Measurements from ENCODE around the gene CA6.
"Not testable (repeated sequence)": the region's sequence is repeated elsewhere in the genome, so short reads cannot be mapped to it uniquely, and the experiment has no call there.

The CA6 gene

DNA sequence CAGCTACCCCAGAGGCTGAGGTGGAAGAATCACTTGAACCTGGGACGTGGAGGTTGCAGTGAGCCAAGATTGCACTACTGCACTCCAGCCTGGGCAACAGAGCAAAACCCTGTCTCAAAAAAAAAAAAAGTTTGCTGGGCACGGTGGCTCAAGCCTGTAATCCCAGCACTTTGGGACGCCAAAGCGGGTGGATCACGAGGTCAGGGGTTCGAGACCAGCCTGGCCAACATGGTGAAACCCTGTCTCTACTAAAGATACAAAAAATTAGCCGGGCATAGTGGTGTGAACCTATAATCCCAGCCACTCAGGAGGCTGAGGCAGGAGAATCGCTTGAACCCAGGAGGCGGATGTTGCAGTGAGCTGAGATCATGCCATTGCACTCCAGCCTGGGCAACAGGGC lies 23.2 kb downstream of the CA6 start:
- DNase-seq (ENCODE audit: insufficient read length, low spot score); FAIRE-seq: not testable (repeated sequence)

DNA sequence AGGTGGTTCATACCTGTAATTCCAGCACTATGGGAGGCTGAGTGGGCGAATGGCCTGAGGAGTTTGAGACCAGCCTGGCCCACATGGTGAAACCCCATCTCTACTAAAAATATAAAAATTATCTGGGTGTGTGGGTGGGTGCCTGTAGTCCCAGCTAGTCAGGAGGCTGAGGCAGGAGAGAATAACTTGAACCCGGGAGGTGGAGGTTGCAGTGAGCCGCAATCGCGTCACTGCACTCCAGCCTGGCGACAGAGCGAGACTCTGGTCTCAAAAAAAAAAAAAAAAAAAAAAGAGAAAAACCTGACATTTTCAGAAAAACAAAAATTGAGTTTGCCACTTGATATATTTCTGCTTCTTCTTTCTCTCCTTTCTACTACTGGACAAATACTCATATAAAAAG lies 24.3 kb downstream of the CA6 start:
- FAIRE-seq = no peak
- DNase-seq (ENCODE audit: insufficient read length, low spot score) = no peak

DNA sequence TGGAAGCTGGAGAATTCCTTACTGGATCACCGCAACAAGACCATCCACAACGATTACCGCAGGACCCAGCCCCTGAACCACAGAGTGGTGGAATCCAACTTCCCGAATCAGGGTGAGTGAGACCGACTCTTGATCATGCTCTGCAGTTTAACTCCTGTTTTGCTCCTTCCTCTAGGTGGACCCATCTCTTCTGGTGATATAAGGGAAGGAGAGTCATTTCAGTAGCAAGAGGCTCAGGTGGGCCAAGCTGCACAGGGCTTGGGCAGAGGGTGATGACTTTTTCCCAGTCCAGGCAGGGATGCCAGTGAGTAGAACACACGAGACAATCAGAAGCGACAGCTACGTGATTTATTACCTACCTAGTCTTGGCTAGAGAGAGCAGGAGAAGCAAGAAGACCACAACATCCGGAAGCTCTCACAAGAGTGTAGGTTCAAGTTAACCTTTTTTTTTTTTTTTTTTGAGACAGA lies 25.2 kb downstream of the CA6 start:
- no peak for DNase-seq (ENCODE audit: insufficient read length, low spot score)
- FAIRE-seq = no peak

DNA sequence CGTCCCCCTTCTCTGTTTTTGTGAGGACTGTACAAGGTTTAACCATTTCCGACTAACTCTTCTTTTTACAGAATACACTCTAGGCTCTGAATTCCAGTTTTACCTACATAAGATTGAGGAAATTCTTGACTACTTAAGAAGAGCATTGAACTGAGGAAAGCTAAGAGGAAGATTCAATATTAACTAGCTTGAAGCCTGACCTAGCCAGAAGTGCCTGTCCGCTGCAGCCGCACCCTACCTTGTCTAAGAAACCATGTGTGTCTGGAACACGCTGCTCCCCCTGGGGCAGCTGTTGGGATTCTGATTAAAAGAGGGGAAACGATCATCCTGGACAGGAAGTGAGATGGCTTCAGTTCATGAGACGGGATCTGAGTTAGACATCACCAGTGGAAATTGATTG lies 28.9 kb downstream of the CA6 start:
- no peak for FAIRE-seq
- no peak for DNase-seq (ENCODE audit: insufficient read length, low spot score)

DNA sequence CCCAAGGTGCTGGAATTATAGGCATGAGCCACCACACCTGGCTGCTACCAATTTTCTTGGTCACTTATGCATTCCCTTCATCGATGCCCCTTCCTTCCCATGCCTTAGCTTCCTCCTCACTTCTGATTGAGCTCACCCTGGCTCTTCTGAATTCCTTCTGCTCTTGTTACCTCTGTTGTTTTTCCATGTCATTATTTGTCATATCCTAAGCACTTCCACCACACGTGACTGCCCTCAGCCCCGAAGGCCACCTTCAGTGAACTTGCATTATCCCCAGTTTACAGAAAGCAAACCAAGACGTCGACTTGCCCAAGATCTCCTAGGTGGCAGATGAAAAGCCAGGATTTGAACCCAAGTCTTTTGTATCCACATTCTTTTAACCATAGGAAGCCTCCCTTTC lies 30.7 kb downstream of the CA6 start:
- FAIRE-seq (no peak), DNase-seq (ENCODE audit: insufficient read length, low spot score) (no peak)

DNA sequence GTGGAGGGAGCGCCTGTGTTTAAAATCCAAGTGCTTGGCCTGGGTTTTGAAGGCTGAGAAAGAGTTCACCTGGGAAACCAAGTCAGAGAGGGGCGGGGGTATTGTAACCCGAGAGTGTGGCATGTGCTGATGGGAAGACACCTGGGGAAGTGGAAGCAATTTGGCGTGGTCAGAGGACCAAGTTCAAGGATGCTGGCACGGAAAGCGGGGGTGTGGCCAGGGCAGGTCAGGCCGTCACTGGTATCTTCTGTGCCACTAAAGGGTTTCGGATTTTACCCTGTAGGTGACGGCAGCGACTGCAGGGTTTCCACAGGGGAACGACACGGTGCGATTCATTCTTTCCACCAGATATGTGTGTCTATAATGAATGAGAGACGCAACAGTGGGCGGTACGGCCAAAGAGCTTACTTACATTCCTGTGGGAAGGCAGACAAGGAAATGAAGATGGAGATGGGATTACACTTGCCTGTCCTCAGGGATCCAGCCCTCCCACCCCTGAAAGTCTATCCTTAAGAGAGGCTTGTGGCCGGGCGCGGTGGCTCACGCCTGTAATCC lies 31.3 kb downstream of the CA6 start:
- DNase-seq (ENCODE audit: insufficient read length, low spot score) = no peak
- FAIRE-seq = no peak

DNA sequence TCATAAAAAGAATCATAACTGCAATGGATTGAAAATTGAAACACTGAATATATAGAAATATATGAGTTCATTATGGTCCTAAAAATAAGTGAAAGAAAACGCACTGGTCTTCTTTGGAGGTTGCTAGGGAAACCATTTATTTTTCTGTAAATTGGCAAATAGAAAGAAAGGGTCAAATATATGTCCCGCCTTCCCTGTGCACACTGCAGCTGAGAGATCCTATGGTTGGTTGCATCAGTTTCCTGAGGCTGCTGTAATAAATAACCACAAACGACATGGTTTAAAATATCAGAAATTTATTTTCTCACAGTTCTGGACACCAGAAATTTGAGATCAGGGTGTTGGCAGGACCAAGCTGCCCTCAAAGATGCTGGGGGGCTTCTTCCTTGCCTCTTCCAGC lies 35.0 kb downstream of the CA6 start:
- no peak for FAIRE-seq
- no peak for DNase-seq (ENCODE audit: insufficient read length, low spot score)

DNA sequence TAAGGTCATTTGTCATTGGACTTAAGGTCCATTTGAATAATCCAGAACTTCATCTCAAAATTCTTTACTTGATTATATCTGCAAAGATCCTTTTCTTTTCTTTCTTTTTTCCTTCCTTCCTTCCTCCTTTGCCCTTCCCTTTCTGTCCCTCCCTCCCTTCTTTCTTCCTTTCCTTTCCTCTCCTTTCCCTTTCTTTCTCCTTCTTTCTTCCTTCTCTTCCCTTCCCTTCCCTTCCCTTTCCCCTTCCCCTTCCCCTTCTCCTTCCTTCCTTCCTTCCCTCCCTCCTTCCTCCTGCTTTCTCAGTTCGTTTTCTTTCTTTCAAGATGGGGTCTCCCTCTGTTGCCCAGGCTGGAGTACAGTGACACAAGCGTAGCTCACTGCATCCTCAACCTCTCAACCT lies 35.5 kb downstream of the CA6 start:
- no peak for DNase-seq (ENCODE audit: insufficient read length, low spot score)

DNA sequence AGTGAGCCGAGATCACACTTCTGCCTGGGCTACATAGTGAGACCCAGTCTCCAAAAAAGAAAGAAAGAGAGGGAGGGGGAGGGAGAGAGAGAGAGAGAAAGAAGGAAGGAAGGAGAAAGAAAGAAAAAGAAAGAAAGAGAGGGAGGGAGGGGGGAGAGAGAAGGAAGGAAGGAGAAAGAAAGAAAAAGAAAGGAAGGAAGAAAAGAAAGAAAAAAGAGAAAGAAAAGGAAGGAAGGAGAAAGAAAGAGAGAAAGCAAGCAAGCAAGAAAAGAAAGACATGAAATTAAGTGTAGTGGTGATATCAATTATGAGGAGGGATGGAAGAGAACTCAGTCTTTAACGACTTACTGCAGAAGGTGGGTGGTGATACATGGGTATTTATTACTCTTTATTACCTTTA lies 38.5 kb downstream of the CA6 start:
- DNase-seq (ENCODE audit: insufficient read length, low spot score) (no peak), FAIRE-seq (no peak)

More for the DNA sequence above, 35.5 kb downstream of the CA6 start:
- FAIRE-seq = no peak

DNA sequence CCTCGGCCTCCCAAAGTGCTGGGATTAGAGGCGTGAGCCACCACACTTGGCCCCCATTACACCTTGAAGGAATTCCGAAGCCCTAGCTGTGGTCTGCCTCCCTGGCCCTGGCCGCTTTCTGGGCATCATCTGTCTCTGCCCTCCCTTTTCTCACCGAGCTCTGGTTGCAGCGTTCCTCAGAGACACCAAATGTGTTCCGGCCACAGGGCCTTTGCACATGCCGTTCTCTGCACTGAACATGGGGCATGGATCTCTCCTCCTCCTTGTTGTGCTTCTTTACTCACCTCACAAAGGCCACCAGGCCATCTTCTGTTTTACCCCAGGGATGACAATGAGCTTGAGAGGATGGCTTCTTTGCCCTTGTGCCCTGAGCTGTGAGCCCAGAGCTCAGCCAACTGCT lies 39.3 kb downstream of the CA6 start:
- DNase-seq (ENCODE audit: insufficient read length, low spot score) = no peak
- FAIRE-seq = no peak

DNA sequence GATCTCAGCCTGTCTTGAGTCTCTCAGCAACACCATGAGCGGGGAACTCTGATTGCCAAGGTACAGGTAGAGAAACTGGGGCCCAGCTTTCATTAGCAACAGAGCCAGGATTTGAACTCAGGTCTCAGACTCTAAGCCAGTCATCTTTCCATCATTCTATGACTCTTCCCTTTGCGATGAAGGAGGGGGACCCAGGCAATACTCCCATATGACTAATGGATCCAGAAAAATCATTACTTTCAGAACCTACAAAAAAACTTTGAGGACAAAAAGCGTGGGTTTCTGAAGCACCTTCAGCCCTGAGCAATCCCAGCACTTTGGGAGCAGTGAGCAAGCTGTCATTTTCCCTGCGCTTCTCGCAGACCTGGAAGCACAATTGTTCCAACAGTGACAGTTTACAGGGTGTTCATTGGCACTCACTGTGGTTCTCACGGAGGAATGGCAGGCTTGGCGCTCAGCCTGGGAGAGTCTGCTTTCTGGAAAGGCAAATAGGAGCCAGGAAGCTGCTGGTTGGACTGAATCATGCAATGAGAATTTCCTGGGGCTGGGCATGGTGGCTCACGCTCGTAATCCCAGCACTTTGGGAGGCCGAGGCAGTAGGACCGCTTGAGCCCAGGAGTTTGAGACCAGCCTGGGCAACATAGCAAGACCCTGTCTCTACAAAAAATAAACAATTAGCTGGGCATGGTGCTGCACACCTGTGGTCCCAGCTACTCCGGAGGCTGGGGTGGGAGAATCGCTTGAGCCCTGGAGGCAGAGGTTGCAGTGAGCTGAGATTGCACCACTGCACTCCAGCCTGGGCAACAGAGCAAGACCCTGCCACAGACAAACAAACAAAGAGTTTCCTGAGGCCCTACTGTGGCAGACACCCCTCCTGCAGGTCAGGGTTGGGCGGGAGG lies 40.5 kb downstream of the CA6 start:
- DNase-seq (ENCODE audit: insufficient read length, low spot score) = peak; percentile 72
- FAIRE-seq = no peak

DNA sequence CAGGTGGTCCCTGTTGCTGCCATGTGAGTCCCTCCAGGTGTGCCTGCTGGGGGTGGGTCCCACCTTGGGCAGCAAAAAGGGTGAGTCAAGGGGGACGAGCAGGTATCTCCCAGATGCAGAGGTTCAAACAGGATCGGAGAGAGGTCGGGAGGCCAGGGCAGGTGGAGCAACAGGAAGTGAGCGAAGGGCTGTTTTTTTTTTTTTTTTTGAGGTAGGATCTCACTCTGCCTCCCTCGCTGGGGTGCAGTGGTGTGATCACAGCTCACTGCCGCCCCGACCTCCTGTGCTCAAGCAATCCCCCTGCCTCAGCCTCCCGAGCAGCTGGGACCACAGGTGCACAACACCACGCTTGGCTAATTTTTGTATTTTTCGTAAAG lies 41.1 kb downstream of the CA6 start:
- FAIRE-seq = no peak
- DNase-seq (ENCODE audit: insufficient read length, low spot score) = no peak

DNA sequence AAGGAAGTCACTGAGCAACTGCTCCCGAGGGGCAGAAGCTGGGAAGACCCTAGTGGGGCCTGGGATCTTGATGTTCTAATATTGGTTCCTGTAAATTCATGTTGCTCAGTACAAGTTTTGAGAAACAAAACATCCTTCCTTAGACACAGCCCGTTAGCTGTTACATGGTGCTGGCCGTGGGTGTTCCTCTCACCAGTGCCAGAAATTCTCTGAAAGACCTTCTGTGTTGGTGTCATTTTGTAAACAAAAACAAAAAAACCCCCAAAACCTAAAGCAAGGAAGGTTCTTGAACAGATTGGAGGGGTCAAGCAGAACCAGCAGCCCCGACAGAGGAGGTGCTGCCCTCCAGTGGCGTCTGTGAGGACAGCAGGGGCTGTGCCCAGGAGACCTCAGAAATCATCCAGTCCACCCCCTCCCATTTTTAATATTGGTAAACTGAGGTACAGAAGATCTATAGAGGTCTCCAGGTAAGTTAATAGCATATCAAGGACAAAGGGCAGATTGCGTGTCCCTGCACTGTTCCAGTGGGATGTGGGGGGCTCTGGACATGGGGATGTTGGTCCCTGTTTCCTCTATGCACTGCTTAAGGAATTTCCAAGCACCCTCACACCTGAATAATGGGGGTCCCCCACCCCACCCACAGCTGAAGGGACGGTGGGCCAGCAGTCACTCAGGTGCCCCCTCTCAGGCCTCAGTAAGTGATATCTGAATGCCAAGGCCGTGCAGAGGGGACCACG lies 42.4 kb downstream of the CA6 start:
- DNase-seq (ENCODE audit: insufficient read length, low spot score) (peak; percentile 60), FAIRE-seq (peak; percentile 13)

DNA sequence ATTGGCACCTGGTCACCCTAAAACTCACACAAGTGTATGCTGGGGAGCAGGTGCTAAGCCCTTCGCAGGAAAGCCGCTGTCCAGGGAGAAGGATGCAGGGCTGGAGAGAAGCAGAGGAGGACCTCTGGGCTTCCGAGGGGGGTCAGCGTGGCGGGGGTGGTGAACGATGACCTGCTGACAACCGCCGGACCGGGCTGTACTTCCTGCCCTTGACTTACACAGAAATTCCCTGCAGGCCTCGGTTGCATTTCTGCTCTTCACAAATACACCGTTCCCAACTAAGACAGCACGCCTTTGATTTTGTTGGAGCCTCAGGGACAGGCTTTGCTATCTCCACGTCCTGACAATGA lies 42.9 kb downstream of the CA6 start:
- FAIRE-seq (no peak), DNase-seq (ENCODE audit: insufficient read length, low spot score) (no peak)

DNA sequence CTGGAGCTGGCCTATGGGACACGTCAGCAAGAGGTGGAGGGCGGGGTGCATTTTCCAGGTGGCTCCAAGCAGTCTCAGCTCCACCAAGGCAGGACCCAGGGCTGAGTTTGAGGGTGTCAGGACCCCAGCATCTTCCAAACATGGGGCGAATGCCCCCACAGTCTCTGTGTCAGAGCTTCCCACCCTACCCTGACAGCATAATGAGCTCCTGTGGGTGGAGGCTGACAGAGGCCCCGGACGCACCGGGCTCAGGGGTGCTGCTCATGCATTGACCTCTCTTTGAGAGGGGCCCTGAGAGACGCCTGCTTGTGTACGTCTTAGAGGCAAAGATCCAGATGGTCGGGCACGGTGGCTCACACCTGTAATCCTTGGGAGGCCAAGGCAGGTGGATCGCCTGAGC lies 43.4 kb downstream of the CA6 start:
- DNase-seq (ENCODE audit: insufficient read length, low spot score) (no peak), FAIRE-seq (no peak)

DNA sequence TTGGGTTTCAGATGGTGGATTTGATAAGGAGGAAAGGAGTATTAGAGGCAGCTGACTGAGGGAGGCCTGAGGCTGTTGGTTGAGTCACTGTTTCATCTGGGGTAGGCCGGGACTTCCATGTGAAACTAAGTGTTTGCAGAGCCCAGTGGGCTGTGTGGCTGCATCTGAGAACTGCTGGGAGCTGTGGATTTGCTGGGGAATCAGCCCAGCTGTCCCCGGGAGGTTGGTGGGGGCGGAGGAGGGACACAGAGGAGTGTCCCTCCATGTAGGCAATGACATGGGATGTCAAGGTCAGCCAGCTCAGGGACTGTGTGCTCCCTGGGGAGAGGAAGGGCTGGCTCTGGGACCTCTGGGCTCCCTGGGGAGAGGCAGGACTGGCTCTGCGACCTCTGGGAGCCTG lies 44.2 kb downstream of the CA6 start:
- no peak for FAIRE-seq
- no peak for DNase-seq (ENCODE audit: insufficient read length, low spot score)

DNA sequence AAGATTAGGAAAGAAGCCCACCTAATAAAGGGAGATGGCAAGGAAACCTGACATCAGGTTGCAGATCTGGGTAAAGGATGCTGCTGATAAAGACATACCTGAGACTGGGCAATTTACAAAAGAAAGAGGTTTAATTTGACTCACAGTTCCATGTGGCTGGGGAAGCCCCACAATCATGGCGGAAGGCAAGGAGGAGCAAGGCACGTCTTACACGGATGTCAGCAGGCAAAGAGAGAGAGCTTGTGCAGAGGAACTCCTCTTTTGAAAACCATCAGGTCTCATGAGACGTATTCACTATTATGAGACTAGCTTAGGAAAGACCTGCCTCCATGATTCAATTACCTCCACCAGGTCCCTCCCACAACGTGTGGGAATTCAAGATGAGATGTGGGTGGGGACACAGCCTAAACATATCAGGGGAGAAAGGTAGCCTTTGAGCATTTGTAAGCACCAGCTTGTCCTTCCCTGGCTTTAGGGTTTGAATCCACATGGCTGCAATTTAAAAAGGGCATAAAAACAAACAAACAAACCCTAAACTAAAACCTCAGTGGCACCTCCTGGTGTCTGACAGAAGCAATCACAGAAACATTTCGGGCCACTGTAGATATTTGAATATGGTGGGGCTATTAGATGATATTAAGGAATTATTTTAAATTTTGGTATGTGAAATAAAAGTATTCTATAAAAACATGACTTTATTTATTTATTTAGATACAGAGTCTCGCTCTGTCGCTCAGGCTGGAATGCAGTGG lies 47.4 kb downstream of the CA6 start:
- FAIRE-seq = no peak
- no peak for DNase-seq (ENCODE audit: insufficient read length, low spot score)

DNA sequence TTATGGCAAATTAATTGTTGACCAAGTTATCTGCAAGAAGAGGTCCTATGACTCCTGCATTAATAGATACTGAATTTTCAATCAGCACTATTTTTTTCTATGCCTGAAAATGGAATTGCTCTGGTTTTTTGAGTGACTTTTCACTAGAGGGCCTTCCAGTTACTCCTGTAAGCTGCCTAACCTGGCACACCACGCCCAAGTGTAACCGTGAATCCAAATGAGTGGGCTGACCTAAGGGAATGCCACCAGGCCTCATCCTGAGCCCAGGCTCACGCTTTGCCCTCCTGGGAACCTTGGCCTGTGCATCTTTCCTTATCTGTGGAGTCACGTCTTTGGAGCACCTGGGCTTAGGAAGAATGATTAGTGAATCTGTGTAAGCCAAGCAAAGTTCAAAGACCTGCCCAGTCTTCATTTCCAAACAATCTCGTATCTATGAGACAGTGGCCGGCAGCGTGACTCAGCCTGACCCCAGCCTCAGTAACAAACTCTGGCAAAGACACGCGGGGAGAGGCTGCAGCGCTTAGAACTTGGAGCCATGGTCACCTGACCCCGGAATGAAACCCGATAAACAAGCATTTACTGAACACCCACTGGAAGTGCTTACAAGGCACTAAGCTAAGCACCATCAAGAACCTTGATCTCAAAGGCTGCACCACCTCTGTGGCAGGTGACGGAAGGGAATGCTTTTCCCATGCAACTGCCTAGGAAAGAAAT lies 48.5 kb downstream of the CA6 start:
- DNase-seq (ENCODE audit: insufficient read length, low spot score); FAIRE-seq: not testable (repeated sequence)

DNA sequence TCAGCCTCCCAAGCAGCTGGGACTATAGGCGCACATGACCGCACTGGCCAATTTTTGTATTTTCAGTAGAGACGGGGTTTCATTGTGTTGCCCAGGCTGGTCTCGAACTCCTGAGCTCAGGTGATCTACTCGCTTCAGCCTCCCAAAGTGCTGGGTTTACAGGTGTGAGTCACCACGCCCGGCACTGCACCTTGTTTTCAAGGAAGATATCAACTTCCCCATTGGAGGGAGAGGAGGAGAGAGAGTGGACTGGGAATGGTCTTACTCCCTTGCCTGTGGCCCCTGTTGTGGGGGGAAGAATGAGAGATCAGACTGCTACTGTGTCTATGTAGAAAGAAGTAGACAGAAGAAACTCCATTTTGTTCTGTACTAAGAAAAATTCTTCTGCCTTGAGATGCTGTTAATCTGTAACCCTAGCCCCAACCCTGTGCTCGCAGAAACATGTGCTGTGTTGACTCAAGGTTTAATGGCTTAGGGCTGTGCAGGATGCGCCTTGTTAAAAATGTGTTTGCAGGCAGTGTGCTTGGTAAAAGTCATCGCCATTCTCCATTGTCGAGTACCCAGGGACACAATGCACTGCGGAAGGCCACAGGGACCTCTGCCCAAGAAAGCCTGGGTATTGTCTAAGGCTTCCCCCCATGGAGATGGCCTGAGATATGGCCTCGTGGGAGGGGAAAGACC lies 56.0 kb downstream of the CA6 start:
- not testable (repeated sequence) for FAIRE-seq; DNase-seq (ENCODE audit: insufficient read length, low spot score)

DNA sequence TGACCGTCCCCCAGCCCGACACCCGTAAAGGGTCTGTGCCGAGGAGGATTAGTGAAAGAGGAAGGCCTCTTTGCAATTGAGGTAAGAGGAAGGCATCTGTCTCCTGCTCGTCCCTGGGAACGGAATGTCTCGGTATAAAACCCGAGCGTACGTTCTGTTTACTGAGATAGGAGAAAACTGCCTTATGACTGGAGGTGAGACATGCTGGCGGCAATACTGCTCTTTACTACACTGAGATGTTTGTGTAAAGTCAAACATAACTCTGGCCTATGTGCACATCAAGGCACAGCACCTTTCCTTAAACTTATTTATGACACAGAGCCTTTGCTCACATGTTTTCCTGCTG lies 56.5 kb downstream of the CA6 start:
- FAIRE-seq; DNase-seq (ENCODE audit: insufficient read length, low spot score): not testable (repeated sequence)

All from HTR-8/SVneo (cell line).